Measurements from ENCODE around the gene ASB1.

DNA sequence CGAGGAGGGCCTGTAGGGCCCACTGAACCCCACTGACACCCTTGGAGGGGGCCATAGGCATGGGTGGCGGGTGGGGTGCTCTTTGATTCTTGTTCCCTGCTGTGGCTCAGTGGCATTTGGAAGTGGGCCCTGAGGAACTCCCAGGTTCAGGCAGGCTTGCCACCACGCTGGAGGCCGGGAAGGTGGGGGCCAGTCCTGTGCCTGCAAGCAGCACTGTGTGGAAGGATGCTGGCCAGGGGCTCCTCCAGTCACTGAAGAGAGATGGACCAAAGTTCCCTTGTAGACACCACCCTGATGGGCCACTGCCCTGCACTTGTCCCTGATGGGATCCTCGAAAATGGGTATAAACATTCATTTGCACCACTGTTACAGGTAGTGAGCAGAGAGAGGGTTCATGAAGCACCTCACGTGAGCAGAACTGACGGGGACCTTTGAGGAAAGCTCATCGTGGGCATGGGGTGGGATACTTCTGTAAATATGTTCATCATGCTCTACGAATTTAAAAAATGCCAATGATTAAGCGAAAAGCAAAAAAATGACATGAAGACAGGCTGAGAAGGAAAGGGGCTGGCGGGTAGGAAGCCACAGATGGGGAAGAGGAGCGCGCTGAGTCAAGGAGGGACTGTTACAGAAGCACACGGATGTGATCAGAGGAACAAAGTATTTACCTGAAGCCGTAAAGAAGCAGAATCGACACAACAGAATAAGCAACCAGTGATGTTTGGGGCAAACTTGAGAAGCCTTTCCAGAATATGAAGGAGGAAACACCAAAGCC is 45.2 kb upstream of the ASB1 start:
- no peak for TF ChIP-seq EZH2 (IDR thresholded peaks at IDR 0.05)
- TF ChIP-seq POLR2AphosphoS5 (IDR thresholded peaks at IDR 0.05; ENCODE audit: borderline replicate concordance, low read depth, low read length), result no peak
- TF ChIP-seq FOXP2 (optimal IDR thresholded peaks at IDR 0.05; ENCODE audit: control extremely low read depth, extremely low read length, insufficient read depth), result no peak
